ENCODE measurements around the gene SERPINA5.

The SERPINA5 gene

DNA sequence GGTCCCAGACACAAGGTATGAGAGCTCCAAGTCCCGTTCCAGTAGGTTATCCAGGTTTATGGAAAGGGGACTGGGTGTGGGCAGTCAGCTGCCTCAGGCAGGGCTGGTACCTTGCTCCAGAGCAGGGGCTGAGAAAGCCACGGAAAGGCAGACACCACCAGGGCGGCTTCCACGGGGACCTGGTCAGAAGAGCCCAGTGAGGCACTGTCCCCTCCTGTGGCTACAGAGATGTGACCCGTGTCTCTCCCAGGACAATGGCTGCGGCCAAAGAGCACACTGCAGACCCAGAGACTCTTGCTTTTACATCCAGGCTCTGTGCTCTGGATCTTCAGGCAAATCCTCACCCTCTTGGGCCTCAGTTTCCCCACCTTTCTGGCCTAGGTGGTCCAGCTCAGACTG is 11.2 kb upstream of the SERPINA5 start:
- no peak for DNase-seq (ENCODE audit: extremely low spot score)
- POLR2A ChIA-PET = no interaction called here
- CTCF ChIA-PET = no interaction called here
- TF ChIP-seq TARDBP (IDR thresholded peaks at IDR 0.05) (no peak), ZNF384 (IDR thresholded peaks at IDR 0.05) (no peak), SUZ12 (IDR thresholded peaks at IDR 0.05) (no peak), NFRKB (IDR thresholded peaks at IDR 0.05) (no peak), ARNT (IDR thresholded peaks at IDR 0.05) (no peak), BHLHE40 (IDR thresholded peaks at IDR 0.05; ENCODE audit: borderline replicate concordance) (no peak), FOXM1 (IDR thresholded peaks at IDR 0.05; ENCODE audit: borderline replicate concordance) (no peak), LEF1 (IDR thresholded peaks at IDR 0.05; ENCODE audit: borderline replicate concordance) (no peak), HDGF (IDR thresholded peaks at IDR 0.05; ENCODE audit: borderline replicate concordance) (no peak), ELF4 (IDR thresholded peaks at IDR 0.05) (no peak), CTBP1 (IDR thresholded peaks at IDR 0.05; ENCODE audit: borderline replicate concordance) (no peak)
- TF ChIP-seq, protein P1, sequence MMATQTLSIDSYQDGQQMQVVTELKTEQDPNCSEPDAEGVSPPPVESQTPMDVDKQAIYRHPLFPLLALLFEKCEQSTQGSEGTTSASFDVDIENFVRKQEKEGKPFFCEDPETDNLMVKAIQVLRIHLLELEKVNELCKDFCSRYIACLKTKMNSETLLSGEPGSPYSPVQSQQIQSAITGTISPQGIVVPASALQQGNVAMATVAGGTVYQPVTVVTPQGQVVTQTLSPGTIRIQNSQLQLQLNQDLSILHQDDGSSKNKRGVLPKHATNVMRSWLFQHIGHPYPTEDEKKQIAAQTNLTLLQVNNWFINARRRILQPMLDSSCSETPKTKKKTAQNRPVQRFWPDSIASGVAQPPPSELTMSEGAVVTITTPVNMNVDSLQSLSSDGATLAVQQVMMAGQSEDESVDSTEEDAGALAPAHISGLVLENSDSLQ (IDR thresholded peaks at IDR 0.05) = no peak

DNA sequence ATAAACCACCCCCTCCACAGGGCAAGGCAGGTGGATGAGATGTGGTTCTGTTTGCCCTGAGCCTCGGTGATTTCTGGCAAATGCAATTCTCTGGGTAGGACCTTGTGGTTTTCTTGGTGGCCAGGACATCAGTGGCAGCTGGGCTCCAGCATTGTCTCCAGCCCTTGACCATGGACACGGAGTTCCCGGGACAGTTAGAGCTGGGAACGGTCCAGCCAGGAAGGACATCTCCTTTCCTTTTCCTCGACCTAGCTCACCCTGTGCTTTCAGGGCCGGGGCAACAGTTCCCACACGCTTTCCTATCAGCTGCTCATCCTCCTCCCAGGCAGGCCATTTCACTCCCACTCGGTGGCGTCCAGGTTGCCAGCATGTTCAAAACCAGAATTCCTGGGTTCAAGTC is 10.8 kb upstream of the SERPINA5 start:
- ChIA-PET POLR2A (no interaction called here), CTCF (interaction anchor here (1.5 kb wide), 1 partner anchor 21 kb away, joined by 3 read pairs; no protein-coding TSS in a partner anchor)
- DNase-seq (ENCODE audit: extremely low spot score) = no peak
- TF ChIP-seq TARDBP (IDR thresholded peaks at IDR 0.05) = no peak
- TF ChIP-seq HDGF (IDR thresholded peaks at IDR 0.05; ENCODE audit: borderline replicate concordance) = no peak
- no peak for TF ChIP-seq FOXK2 (IDR thresholded peaks at IDR 0.05)
- TF ChIP-seq L3MBTL2 (conservative IDR thresholded peaks at IDR 0.05) = no peak
- TF ChIP-seq ELF4 (IDR thresholded peaks at IDR 0.05) = no peak
- TF ChIP-seq ZNF384 (IDR thresholded peaks at IDR 0.05) = no peak
- TF ChIP-seq ARNT (IDR thresholded peaks at IDR 0.05) = no peak
- no peak for TF ChIP-seq FOXM1 (IDR thresholded peaks at IDR 0.05; ENCODE audit: borderline replicate concordance)
- TF ChIP-seq BHLHE40 (IDR thresholded peaks at IDR 0.05; ENCODE audit: borderline replicate concordance) = no peak
- TF ChIP-seq, protein P1 (IDR thresholded peaks at IDR 0.05) = no peak
- no peak for TF ChIP-seq LEF1 (IDR thresholded peaks at IDR 0.05; ENCODE audit: borderline replicate concordance)
- no peak for TF ChIP-seq NFRKB (IDR thresholded peaks at IDR 0.05)

DNA sequence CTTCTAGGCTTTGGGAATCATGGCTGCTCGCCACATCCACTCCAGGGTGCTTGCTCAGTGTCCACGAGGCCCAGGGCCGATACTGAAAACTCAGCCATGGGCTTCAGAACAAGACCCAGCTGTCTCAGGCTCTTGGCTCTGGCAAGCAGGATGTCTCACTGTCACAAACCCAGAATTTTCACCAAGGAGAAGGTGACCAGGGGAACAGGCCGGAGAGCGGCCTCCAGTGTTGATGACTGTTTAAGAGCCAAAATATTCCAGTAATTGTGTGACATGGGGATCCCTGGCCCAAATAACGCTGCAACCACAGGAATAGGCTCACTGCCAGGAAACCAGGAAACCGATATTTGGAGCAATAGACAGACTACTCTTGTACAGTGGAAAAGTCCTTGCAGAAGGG is 9.8 kb upstream of the SERPINA5 start:
- CTCF ChIA-PET = interaction anchor here (1.5 kb wide), 1 partner anchor 22 kb away, joined by 3 read pairs; no protein-coding TSS in a partner anchor
- TF ChIP-seq NFRKB (IDR thresholded peaks at IDR 0.05) (no peak), L3MBTL2 (conservative IDR thresholded peaks at IDR 0.05) (no peak), BHLHE40 (IDR thresholded peaks at IDR 0.05; ENCODE audit: borderline replicate concordance) (no peak)
- TF ChIP-seq, protein P1 (IDR thresholded peaks at IDR 0.05) = no peak
- no peak for DNase-seq (ENCODE audit: extremely low spot score)
- POLR2A ChIA-PET = no interaction called here

DNA sequence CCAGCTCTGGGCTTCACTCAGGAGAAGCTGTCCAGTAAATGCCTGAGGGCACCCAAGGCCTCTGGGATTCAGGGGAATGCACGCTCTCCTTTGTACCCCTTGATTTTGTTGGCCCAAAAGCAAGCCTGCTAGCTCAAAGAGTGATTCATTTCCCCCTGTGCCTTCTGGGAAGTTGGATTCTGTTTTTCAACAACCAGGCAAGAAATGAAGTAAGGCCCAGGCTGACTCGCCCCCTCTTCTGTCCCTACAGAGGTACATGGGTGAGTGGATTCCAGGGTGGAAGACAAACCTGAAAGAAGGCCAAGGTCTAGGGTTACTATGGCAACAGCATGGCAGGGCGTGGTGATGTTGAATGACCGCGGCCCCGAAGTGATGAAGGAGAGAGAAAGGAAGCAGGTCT is 9.3 kb upstream of the SERPINA5 start:
- CTCF ChIA-PET = interaction anchor here (1.5 kb wide), 1 partner anchor 23 kb away, joined by 3 read pairs; no protein-coding TSS in a partner anchor
- POLR2A ChIA-PET = no interaction called here

DNA sequence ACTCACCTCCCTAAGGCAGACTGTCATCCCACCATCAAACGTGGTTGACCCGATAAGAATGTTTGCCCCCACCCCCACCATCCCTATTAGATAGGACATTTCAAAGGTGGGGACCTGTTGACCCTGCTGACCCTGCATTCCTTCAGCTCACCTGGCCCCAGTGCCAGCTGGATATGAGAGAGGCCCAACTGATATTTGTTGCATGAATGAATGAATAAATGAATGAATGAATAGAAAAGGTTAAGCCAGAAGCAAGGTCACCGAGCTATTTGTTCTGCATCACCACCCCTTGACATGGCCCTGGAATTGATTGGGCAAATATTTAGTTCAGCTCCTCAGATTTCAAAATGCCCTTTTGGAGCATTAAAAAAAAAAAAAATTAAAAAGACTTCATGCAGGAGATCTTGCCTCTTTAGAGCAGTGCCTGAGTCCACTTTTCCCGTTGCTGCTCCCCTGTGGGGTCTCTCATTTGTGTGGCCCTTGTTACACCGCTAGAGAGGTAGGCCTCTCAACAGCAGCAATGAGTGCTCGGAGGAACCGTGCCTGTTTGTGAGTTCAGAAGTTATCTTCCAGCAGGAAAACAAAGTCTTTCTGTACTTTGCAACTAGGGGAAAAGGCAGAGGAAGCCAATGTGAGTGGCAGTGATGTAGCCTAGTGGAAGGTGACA is 8.5 kb upstream of the SERPINA5 start:
- ChIA-PET CTCF (interaction anchor here (0.6 kb wide), 1 partner anchor 983 kb away, joined by 3 read pairs; no protein-coding TSS in a partner anchor), POLR2A (no interaction called here)
- TF ChIP-seq L3MBTL2 (conservative IDR thresholded peaks at IDR 0.05) = no peak
- no peak for TF ChIP-seq TARDBP (IDR thresholded peaks at IDR 0.05)
- DNase-seq (ENCODE audit: extremely low spot score) = no peak

More for the DNA sequence above, 9.3 kb upstream of the SERPINA5 start:
- TF ChIP-seq SUZ12 (IDR thresholded peaks at IDR 0.05) (no peak), SP1 (IDR thresholded peaks at IDR 0.05) (no peak), FOXK2 (IDR thresholded peaks at IDR 0.05) (no peak), ZNF384 (IDR thresholded peaks at IDR 0.05) (no peak), FOXA1 (IDR thresholded peaks at IDR 0.05) (no peak), ELF4 (IDR thresholded peaks at IDR 0.05) (no peak), TARDBP (IDR thresholded peaks at IDR 0.05) (no peak), LEF1 (IDR thresholded peaks at IDR 0.05; ENCODE audit: borderline replicate concordance) (no peak), NFRKB (IDR thresholded peaks at IDR 0.05) (no peak), L3MBTL2 (conservative IDR thresholded peaks at IDR 0.05) (no peak), HDGF (IDR thresholded peaks at IDR 0.05; ENCODE audit: borderline replicate concordance) (no peak), CTBP1 (IDR thresholded peaks at IDR 0.05; ENCODE audit: borderline replicate concordance) (no peak), FOXM1 (IDR thresholded peaks at IDR 0.05; ENCODE audit: borderline replicate concordance) (no peak), ARNT (IDR thresholded peaks at IDR 0.05) (no peak), BHLHE40 (IDR thresholded peaks at IDR 0.05; ENCODE audit: borderline replicate concordance) (no peak)
- TF ChIP-seq, protein P1 (IDR thresholded peaks at IDR 0.05) = no peak
- DNase-seq (ENCODE audit: extremely low spot score) = no peak

All from HEK293T (cell line).